Measurements from ENCODE around the gene RSAD1. TPM values are rescaled to one million over a fixed set of nuclear protein-coding genes. Genes with fewer than 3 reads are reported as not detected.
A peak's percentile ranks its signal among the peaks of the same experiment; 100 is the strongest.

Gene RSAD1
- polyA plus RNA-seq, result 10 to 100 TPM; 11.9 to 16.9 TPM

DNA sequence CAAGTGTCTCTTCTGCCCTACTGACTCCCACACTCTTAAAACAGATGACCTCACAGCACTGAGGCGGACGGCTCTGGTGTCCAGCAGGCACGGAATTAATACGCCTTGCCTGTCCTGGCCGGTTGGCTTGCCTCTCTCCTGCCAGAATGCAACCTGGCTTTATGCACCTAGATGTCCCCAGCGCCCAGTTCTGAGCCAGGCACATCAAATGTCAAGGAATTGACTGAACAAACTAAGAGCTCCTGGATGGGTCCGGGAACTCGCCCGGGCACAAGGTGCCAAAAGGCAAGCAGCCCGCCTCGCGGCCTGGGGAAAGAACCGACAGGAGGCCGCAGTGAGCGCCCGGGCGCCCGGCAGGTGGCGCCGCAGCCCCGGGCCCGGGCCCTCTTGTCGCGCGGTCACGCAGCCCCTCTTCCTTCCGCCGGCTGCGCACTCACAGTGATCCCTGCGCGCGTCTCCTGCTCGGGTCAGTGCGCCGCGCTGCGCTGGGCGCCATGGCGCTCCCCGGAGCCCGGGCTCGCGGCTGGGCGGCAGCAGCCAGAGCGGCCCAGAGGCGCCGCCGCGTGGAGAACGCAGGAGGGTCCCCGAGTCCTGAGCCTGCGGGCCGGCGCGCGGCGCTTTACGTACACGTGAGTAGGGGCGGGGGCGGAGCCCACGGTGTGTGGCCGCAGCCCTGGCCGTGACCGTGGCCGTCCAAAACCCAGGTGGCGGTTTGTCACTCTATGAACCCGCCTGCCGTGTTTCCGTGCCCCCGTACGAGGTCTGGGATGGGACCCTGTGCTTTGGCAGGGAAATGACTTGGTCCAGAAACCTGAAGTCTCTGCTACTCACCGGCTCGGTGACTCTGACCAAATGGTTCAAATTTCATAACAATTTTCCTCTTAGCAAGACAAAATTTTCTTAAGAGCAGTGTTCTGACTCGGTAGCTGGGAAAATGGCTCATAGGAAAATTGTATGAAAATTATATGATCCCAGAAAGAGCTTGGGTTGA, at the start of gene RSAD1:
RSAD1 (plus strand) TSS at position 470 of the 991 bp plus-strand sequence; CDS start at position 495, 25 bp downstream.
- H3K4me1 ChIP-seq (ENCODE audit: control insufficient read depth in 2 of 2, insufficient read depth in 2 of 2, low read length in 1 of 2), result peaks cover 6 to 11% of the 10 kb centered on the region in 2 donors
- 2% methylated on average over 72 to 75 of the region's 75 CpGs for WGBS, 2 donors

DNA sequence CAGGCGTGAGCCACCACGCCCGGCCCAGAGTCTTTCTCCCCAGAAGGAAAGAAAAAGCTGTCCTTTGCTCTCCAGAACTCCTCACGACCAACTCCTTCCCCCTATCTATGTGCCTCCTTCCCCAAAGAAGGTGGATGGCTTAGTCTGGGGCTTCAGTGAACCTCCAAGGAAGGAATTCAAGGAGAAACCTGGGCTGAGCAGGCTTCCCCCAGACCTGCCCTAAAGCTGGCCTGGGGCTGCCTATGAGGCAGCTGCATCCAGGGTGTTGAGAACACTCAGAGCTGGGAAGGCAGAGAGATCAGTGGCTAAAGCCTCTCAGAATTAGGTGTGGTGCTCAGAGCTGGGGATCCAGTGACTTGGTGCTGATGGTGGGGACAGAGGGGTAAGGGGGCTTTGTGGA, 48.9 kb upstream of the RSAD1 start:
- Histone ChIP-seq H3K27ac (ENCODE audit: low read depth in 2 of 2, low read length in 1 of 2) (peak overlapping the region; percentile 33 to 38), H3K4me3 (ENCODE audit: low read depth in 1 of 2, low read length in 2 of 2) (no peak overlapping the region), H3K4me1 (ENCODE audit: control insufficient read depth in 2 of 2, insufficient read depth in 2 of 2, low read length in 1 of 2) (peaks cover 0 to 10% of the 10 kb centered on the region in 2 donors), H3K9me3 (ENCODE audit: control insufficient read depth in 2 of 2, insufficient read depth in 1 of 2, low read depth in 1 of 2, low read length in 1 of 2) (no peaks in the 10 kb centered on the region), H3K27me3 (ENCODE audit: control insufficient read depth in 1 of 2, insufficient read depth in 2 of 2, low read length in 2 of 2) (no peaks in the 10 kb centered on the region), H3K36me3 (ENCODE audit: control insufficient read depth in 2 of 2, insufficient read depth in 2 of 2, low read length in 1 of 2) (no peaks in the 10 kb centered on the region)
- 67 to 82% methylated on average over 4 of the region's 4 CpGs for WGBS, 2 donors

More for the DNA sequence above, at the start of gene RSAD1:
- Histone ChIP-seq H3K36me3 (ENCODE audit: control insufficient read depth in 2 of 2, insufficient read depth in 2 of 2, low read length in 1 of 2) (peaks cover 0 to 4% of the 10 kb centered on the region in 2 donors), H3K9me3 (ENCODE audit: control insufficient read depth in 2 of 2, insufficient read depth in 1 of 2, low read depth in 1 of 2, low read length in 1 of 2) (no peaks in the 10 kb centered on the region), H3K4me3 (ENCODE audit: low read depth in 1 of 2, low read length in 2 of 2) (peak within 1 kb of the TSS; percentile 73 to 75), H3K27ac (ENCODE audit: low read depth in 2 of 2, low read length in 1 of 2) (peak within 1 kb of the TSS; percentile 83 to 89), H3K27me3 (ENCODE audit: control insufficient read depth in 1 of 2, insufficient read depth in 2 of 2, low read length in 2 of 2) (no peaks in the 10 kb centered on the region)

GRCh38 chr17:50430821-50431618, 47.6 kb upstream of the RSAD1 start:
- no peaks in the 10 kb centered on the region for H3K36me3 ChIP-seq (ENCODE audit: control insufficient read depth in 2 of 2, insufficient read depth in 2 of 2, low read length in 1 of 2)
- no peaks in the 10 kb centered on the region for H3K9me3 ChIP-seq (ENCODE audit: control insufficient read depth in 2 of 2, insufficient read depth in 1 of 2, low read depth in 1 of 2, low read length in 1 of 2)
- no peaks in the 10 kb centered on the region for H3K27me3 ChIP-seq (ENCODE audit: control insufficient read depth in 1 of 2, insufficient read depth in 2 of 2, low read length in 2 of 2)
- 48 to 56% methylated on average over 4 of the region's 4 CpGs for WGBS, 2 donors
- no peak overlapping the region for H3K4me3 ChIP-seq (ENCODE audit: low read depth in 1 of 2, low read length in 2 of 2)
- peaks cover 0 to 4% of the 10 kb centered on the region in 2 donors for H3K4me1 ChIP-seq (ENCODE audit: control insufficient read depth in 2 of 2, insufficient read depth in 2 of 2, low read length in 1 of 2)
- no peak overlapping the region for H3K27ac ChIP-seq (ENCODE audit: low read depth in 2 of 2, low read length in 1 of 2)

DNA sequence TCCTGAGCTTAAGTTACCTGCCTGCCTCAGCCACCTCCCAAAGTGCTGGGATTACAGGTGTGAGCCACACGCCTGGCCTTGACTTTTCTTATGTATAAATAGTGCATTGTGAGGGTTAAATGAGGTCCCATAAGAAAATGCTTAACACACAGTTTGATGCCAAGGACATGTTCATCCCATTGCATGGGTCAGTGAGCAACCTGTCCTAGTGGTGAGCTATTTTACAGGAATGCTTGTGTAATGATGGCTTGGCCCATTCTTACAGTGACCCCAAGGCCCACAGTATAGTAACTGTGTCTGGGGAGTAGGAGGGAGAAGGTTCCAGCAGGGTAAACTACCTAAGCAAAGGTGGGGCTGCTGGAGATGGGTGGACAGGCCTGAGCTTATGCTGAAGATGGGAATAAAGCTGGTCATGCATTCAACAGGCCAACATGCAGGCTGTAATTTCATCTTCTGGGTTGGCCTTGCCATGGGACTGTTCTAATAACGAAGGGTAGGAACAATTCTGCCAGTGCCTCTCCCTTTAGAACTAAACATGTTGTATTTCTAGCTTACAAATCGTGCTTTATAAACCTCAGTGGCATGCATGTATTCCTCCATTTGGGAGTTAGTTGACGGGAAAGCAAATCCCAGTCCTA, 46.4 kb upstream of the RSAD1 start:
- 81 to 83% methylated on average over 4 of the region's 4 CpGs for WGBS, 2 donors
- Histone ChIP-seq H3K36me3 (ENCODE audit: control insufficient read depth in 2 of 2, insufficient read depth in 2 of 2, low read length in 1 of 2) (no peaks in the 10 kb centered on the region), H3K4me3 (ENCODE audit: low read depth in 1 of 2, low read length in 2 of 2) (no peak overlapping the region), H3K27me3 (ENCODE audit: control insufficient read depth in 1 of 2, insufficient read depth in 2 of 2, low read length in 2 of 2) (no peaks in the 10 kb centered on the region), H3K27ac (ENCODE audit: low read depth in 2 of 2, low read length in 1 of 2) (no peak overlapping the region), H3K9me3 (ENCODE audit: control insufficient read depth in 2 of 2, insufficient read depth in 1 of 2, low read depth in 1 of 2, low read length in 1 of 2) (no peaks in the 10 kb centered on the region), H3K4me1 (ENCODE audit: control insufficient read depth in 2 of 2, insufficient read depth in 2 of 2, low read length in 1 of 2) (peaks cover 0 to 4% of the 10 kb centered on the region in 2 donors)

- Histone ChIP-seq H3K4me1 (ENCODE audit: control insufficient read depth in 2 of 2, insufficient read depth in 2 of 2, low read length in 1 of 2) (peaks cover 3 to 8% of the 10 kb centered on the region in 2 donors), H3K27me3 (ENCODE audit: control insufficient read depth in 1 of 2, insufficient read depth in 2 of 2, low read length in 2 of 2) (no peaks in the 10 kb centered on the region), H3K36me3 (ENCODE audit: control insufficient read depth in 2 of 2, insufficient read depth in 2 of 2, low read length in 1 of 2) (no peaks in the 10 kb centered on the region), H3K4me3 (ENCODE audit: low read depth in 1 of 2, low read length in 2 of 2) (no peak overlapping the region), H3K9me3 (ENCODE audit: control insufficient read depth in 2 of 2, insufficient read depth in 1 of 2, low read depth in 1 of 2, low read length in 1 of 2) (no peaks in the 10 kb centered on the region), H3K27ac (ENCODE audit: low read depth in 2 of 2, low read length in 1 of 2) (no peak overlapping the region)
- WGBS, 2 donors, result 97 to 99% methylated on average over 4 of the region's 4 CpGs
These were observed 41.3 kb upstream of the RSAD1 start for GRCh38 chr17:50437409-50437808.

DNA sequence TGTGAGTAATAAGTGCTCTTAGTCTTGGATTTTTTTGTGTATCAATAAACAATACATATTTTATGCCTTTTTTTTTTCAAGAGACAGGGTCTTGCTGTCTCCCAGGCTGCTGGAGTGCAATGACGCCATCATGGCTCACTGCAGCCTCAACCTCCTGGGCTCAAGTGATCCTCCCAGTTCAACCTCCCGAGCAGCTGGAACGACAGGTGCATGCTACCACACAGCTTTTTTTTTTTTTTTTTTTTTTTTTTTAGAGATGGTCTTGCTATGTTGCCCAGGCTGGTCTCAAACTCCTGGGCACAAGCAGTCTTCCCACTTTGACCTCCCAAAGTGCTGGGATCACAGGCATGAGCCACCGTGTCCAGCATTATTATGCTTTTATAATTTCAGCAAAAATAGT, 39.7 kb upstream of the RSAD1 start:
- Histone ChIP-seq H3K36me3 (ENCODE audit: control insufficient read depth in 2 of 2, insufficient read depth in 2 of 2, low read length in 1 of 2) (no peaks in the 10 kb centered on the region), H3K27ac (ENCODE audit: low read depth in 2 of 2, low read length in 1 of 2) (no peak overlapping the region), H3K27me3 (ENCODE audit: control insufficient read depth in 1 of 2, insufficient read depth in 2 of 2, low read length in 2 of 2) (no peaks in the 10 kb centered on the region), H3K4me1 (ENCODE audit: control insufficient read depth in 2 of 2, insufficient read depth in 2 of 2, low read length in 1 of 2) (peaks cover 3 to 8% of the 10 kb centered on the region in 2 donors), H3K9me3 (ENCODE audit: control insufficient read depth in 2 of 2, insufficient read depth in 1 of 2, low read depth in 1 of 2, low read length in 1 of 2) (no peaks in the 10 kb centered on the region), H3K4me3 (ENCODE audit: low read depth in 1 of 2, low read length in 2 of 2) (no peak overlapping the region)
- WGBS, 2 donors, result 91 to 96% methylated on average over 4 of the region's 4 CpGs

GRCh38 chr17:50440172-50440837, 38.4 kb upstream of the RSAD1 start:
- Histone ChIP-seq H3K36me3 (ENCODE audit: control insufficient read depth in 2 of 2, insufficient read depth in 2 of 2, low read length in 1 of 2) (no peaks in the 10 kb centered on the region), H3K27ac (ENCODE audit: low read depth in 2 of 2, low read length in 1 of 2) (no peak overlapping the region), H3K9me3 (ENCODE audit: control insufficient read depth in 2 of 2, insufficient read depth in 1 of 2, low read depth in 1 of 2, low read length in 1 of 2) (no peaks in the 10 kb centered on the region), H3K27me3 (ENCODE audit: control insufficient read depth in 1 of 2, insufficient read depth in 2 of 2, low read length in 2 of 2) (no peaks in the 10 kb centered on the region), H3K4me3 (ENCODE audit: low read depth in 1 of 2, low read length in 2 of 2) (no peak overlapping the region), H3K4me1 (ENCODE audit: control insufficient read depth in 2 of 2, insufficient read depth in 2 of 2, low read length in 1 of 2) (peaks cover 3 to 8% of the 10 kb centered on the region in 2 donors)
- 50 to 54% methylated on average over 4 of the region's 4 CpGs for WGBS, 2 donors

- 76 to 80% methylated on average over 10 of the region's 10 CpGs for WGBS, 2 donors
- Histone ChIP-seq H3K4me3 (ENCODE audit: low read depth in 1 of 2, low read length in 2 of 2) (no peak overlapping the region), H3K9me3 (ENCODE audit: control insufficient read depth in 2 of 2, insufficient read depth in 1 of 2, low read depth in 1 of 2, low read length in 1 of 2) (no peaks in the 10 kb centered on the region), H3K36me3 (ENCODE audit: control insufficient read depth in 2 of 2, insufficient read depth in 2 of 2, low read length in 1 of 2) (no peaks in the 10 kb centered on the region), H3K4me1 (ENCODE audit: control insufficient read depth in 2 of 2, insufficient read depth in 2 of 2, low read length in 1 of 2) (peaks cover 3 to 8% of the 10 kb centered on the region in 2 donors), H3K27me3 (ENCODE audit: control insufficient read depth in 1 of 2, insufficient read depth in 2 of 2, low read length in 2 of 2) (no peaks in the 10 kb centered on the region), H3K27ac (ENCODE audit: low read depth in 2 of 2, low read length in 1 of 2) (no peak overlapping the region)
These were observed 37.5 kb upstream of the RSAD1 start for GRCh38 chr17:50440838-50441829.
